HepG2 (cell line): ENCODE measurements around the gene CLEC20A.

Source experiments
- HOXA5 ChIP-seq: sonication (generic); formaldehyde crosslinking; IDR thresholded peaks from 2 replicates; pipeline ENCODE4 v1.4.0; 2020; ENCODE audit warnings: missing genetic modification reagents
- NONO ChIP-seq, 2 experiments: fragments of 450-650 bp in 1 of 2; sonication (generic) in 1 of 2; formaldehyde crosslinking in 1 of 2; IDR thresholded peaks in 1 of 2; conservative IDR thresholded peaks in 1 of 2; 2 replicates each; pipeline versions ENCODE4 v1.6.1 to v1.8.0; 2017 to 2022; ENCODE audit warnings: mild to moderate bottlenecking in 1 of 2, missing genetic modification reagents in 1 of 2, moderate library complexity in 1 of 2
- THRA ChIP-seq: sonication (generic); formaldehyde crosslinking; IDR thresholded peaks from 2 replicates; pipeline ENCODE4 v1.4.0; 2020; ENCODE audit warnings: missing genetic modification reagents, borderline replicate concordance
- TF ChIP-seq, protein P1 (sequence below): sonication (generic); formaldehyde crosslinking; IDR thresholded peaks from 2 replicates; pipeline ENCODE4 v1.5.0; 2020; ENCODE audit warnings: missing genetic modification reagents

DNA sequence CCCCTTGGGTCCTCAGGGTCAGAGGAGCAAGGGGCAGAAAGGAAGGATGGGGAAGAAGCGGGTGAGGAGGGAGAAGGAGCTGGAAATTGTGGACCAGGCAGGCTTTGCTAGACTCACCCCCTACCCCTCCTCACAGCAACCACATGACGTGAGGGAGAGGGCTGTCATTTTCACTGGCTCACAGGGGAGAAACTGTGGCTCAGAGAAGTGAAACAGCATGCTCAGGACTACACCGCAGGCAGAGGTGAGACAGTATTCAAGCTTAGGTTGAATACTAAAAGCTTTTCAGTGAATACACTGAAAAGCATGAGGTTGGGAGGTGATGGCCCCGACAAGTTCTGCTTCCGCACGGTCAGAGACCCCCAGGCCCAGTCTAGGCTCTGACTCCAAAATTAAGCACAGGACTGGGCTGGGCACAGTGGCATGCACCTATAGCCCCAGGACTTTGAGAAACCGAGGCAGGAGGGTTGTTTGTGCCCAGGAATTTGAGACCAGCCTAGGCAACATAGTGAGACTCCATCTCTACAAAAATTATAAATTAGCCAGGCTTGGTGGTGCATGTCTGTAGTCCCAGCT, 1.2 kb upstream of the CLEC20A start:
- TF ChIP-seq, protein P1, sequence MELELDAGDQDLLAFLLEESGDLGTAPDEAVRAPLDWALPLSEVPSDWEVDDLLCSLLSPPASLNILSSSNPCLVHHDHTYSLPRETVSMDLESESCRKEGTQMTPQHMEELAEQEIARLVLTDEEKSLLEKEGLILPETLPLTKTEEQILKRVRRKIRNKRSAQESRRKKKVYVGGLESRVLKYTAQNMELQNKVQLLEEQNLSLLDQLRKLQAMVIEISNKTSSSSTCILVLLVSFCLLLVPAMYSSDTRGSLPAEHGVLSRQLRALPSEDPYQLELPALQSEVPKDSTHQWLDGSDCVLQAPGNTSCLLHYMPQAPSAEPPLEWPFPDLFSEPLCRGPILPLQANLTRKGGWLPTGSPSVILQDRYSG (CRISPR knock-in tag): no peak
- no peak for TF ChIP-seq THRA (CRISPR knock-in tag)
- no peak for TF ChIP-seq NONO (IDR thresholded peaks at IDR 0.05)
- TF ChIP-seq NONO (CRISPR knock-in tag; conservative IDR thresholded peaks at IDR 0.05): no peak
- TF ChIP-seq HOXA5 (CRISPR knock-in tag): no peak
